GM21423 (cell line): ENCODE measurements around the gene LMTK3.
"Not testable (repeated sequence)": the region's sequence is repeated elsewhere in the genome, so short reads cannot be mapped to it uniquely, and the experiment has no call there.

Experiments used
- ATAC-seq: cut with Tn5 transposase; IDR thresholded peaks from one replicate; pipeline ENCODE4 v1.9.1; 2021; ENCODE audit warnings: mild to moderate bottlenecking, moderate library complexity; ENCODE audit not compliant: unreplicated experiment

LMTK3 gene

DNA sequence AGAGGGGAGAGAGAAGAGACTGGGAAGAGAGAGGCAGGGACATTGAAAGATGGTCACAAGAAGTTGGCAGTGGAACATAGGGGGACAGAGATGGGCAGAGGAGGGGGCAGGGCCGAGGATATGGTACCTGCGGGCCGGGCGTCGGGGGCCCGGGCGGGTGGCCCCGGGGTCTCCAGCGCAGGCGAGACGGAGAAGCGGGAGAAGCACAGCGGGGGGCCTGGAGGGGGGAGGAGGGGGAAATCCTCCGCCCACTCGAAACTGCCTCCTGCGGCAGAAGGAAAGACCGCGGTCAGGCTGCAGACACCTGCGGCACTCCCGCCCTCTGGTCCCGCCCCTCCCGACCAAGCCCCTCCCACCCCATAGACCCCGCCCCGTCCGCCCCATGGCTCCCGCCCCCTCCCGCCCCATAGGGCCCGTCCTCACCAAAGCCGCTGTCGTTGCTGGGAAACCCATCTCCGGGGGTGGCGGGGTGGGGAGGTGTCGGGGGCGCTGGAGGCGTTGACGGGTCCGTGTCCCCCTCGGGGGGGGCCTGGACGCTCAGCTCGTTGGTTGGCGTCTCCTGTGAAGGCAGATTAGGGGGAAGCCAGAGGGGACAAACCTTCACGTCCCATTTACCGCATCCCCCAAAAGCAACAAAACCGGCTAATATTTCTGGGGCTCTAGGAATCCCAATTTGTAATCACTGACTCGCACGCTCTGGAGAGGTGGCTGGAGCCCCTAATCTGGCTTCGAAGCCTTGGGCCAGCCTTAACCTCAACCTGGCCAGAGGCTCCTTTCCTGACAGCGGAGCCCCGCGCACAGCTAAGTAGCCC lies 20.4 kb downstream of the LMTK3 start:
- ATAC-seq, result no peak

DNA sequence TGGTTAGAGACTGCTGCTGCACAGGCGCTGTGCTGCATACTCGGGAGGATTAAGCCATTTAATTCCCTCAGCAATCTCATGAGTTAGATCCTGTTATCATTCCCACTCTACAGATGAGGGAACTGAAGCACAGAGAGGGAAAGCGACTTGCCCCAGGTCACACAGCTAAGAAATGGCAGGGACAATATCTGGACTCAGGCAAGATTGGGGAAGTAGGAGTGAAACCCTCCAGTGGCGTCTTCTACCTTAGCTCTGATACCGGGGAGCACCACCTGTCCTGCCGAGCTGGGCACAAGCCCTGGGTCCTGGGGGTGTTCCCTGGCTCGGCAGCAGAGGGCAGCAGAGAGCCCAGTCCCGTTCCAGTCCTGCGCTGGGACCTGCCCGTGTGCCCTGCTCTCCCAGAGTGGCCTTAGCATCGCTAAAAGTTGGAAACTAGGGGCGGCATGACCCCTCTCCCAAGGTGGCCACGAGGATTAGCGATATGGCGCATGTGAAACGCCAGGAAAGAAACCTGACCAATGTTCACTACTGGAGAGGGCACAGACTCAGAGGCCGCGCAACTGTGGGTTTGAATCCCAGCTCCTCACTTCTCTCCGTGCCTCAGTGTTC lies 21.9 kb downstream of the LMTK3 start:
- no peak for ATAC-seq

DNA sequence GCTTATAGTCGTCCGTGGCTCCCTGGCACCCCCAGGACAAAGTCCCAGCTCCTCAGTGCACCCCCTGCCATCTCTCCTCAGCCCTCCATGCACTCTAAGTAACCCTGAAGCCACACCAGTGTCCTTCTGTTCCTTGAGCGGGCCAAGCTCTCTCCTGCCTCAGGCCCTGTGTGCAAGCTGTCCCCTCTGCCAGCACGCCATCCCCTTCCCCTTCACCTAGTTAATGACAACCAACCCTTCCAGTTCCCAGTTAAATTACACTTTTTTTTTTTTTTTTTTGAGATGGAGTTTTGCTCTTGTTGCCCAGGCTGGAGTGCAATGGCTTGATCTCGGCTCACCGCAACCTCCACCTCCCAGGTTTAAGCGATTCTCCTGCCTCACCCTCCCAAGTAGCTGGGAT lies 23.2 kb downstream of the LMTK3 start:
- ATAC-seq, result not testable (repeated sequence)

DNA sequence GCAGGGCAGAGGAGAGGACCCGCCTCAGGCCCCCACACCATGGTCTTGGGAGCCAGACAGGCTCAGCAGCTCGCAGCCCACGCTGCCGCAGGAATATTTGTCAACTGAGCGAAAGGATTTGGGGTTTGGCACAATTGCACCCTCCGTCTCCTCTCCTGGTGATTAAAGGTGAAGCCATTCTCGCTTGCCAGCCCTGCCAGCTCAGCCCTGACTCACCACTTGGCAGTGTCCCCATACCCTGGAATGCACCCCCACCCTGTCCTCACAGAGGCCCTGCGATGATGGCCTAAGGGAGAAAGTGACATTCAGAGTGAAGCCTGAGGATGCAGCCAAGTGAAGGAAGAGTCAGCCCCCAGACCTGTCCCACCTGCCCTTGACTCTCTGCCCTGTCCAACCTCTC lies 23.7 kb downstream of the LMTK3 start:
- ATAC-seq, result no peak

DNA sequence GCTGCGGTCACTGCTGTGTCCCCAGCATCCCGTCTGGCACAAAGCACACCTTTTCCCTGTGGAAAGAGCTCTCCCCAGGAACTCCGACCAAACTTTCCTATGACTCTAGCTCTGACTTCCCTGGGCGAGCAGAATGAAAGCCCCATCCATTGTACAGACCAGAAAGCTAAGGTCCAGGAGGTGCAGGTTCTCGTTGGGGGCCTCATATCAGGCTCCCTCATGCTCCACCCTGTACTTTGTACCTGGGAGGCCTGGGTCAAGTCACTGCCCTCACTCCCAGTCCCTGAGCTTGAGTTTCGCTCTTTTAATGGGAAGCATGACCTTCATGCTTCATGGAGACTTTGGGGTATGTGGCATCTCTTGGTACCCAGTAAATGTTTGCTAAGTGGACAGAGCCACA lies 24.1 kb downstream of the LMTK3 start:
- ATAC-seq, result no peak

DNA sequence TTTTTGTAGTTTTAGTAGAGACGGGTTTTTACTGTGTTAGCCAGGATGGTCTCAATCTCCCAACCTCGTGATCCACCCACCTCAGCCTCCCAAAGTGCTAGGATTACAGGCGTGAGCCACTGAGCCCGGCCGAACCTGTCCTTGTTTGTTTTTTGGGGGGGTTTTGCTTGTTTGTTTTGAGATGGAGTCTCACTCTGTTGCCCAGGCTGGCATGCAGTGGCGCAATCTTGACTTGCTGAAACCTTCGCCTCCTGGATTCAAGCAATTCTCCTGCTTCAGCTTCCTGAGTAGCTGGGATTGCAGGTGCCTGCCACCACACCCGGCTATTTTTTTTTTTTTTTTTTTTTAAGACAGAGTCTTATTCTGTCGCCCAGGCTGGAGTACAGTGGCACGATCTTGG lies 24.9 kb downstream of the LMTK3 start:
- not testable (repeated sequence) for ATAC-seq

DNA sequence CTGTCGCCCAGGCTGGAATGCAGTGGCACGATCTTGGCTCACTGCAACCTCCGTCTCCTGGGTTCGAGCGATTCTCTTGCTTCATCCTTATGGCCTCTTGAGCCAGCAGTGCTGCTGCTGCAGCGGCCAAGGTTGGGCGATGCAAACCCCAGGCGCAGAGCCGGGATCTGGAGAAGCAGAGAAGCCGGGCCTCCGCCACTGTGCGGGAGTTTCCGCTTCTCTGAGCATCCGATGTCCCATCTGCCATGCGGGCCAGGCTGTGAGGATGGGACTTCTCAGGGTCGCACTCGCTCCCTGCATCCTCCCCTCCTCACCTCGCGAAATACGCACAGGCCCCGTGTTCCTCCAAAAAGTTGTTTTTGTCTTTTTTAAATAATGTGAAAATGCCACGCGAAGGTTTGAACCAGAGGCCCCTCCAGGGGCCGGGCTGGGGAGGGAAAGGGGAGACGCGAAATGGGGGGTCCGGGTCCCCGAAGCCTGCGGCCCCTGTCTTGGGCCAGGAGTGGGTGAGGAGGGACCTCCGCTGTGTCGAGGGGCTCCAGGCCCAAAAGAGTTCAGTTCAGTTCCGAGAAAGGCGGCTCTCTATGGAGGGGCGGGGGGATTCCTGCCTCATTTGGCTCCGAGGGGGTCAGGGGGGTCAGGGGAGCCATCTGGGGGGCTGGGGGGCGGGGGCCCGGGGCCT lies 26.6 kb downstream of the LMTK3 start:
- no peak for ATAC-seq

DNA sequence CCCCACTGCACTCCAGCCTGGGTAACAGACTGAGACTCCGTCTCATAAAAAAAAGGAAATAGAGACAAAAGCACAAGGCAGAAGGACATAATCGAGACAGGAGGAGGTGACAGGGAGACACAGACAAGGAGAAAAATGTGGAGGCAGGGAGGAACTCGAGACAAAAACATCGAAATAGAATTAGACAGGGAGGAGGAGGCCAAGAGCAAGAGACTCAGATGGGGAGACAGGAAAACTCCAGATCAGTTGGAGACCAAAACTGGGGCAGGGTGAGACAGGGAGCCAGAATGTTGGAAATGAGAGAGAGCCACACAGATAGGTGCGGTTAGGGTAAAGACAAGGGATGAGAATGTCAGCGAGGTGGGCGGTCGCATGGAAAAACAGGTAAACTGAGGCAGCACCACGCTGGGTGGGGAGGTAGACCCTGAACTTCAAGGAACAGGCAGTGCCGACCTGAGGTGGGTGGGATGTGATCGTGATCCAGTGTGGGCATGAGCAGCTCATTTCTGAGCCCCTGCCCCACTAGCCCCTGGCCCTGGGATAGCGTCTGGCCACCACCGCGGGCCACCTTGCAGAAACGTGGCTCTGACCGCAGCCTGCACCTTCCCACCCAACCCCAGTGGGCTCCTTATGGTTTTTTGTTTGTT lies 27.3 kb downstream of the LMTK3 start:
- ATAC-seq, result no peak

DNA sequence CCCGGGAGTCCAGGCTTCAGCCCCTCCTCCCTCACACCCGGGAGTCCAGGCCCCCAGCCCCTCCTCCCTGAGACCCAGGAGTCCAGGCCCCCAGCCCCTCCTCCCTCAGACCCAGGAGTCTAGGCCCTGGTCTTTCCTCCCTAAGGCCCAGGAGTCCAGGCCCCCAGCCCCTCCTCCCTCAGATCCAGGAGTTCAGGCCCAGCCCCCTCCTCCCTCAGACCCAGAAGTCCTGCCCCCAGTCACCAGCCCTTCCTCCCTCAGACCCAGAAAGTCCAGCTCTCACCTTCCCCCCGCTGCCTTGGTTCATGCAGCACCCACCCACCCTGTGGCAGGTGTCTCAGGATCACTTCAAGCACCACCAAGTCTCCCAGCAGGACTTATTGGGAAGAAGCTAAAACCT lies 28.3 kb downstream of the LMTK3 start:
- no peak for ATAC-seq

DNA sequence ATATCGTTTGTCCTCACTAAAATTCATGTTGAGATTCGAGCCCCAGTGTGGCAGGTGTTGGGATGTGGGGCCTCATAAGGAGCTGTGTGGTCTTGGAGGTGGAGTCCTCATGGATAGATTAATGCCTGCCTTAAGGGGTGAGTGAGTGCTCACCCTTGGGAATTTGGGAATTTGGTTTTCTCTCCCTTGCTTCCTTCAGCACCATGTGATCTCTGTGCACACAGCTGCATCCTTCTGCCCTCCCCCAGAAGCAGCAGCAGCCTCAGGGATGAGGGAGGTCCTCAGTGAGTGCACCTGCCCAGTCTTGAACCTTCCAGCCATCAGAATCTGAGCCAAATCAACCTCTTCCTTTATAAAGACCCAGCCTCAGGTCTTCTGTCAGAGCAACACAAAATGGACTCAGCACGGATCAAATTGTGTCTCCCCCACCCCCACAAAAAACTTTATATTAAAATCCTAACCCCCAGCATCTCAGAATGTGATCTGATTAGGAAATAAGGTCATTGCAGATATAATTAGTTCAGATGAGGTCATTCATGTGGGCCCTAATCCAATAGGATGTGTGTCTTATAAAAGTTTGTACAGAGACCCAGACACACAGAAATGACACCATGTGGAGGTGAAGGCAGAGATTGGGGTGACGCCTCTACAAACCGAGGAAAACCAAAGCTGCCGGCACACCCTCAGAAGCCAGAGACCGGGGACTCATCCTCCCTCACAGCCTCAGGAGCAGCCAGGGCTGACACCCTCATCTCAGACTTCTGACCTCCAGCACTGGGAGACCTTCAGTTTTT lies 29.6 kb downstream of the LMTK3 start:
- no peak for ATAC-seq

DNA sequence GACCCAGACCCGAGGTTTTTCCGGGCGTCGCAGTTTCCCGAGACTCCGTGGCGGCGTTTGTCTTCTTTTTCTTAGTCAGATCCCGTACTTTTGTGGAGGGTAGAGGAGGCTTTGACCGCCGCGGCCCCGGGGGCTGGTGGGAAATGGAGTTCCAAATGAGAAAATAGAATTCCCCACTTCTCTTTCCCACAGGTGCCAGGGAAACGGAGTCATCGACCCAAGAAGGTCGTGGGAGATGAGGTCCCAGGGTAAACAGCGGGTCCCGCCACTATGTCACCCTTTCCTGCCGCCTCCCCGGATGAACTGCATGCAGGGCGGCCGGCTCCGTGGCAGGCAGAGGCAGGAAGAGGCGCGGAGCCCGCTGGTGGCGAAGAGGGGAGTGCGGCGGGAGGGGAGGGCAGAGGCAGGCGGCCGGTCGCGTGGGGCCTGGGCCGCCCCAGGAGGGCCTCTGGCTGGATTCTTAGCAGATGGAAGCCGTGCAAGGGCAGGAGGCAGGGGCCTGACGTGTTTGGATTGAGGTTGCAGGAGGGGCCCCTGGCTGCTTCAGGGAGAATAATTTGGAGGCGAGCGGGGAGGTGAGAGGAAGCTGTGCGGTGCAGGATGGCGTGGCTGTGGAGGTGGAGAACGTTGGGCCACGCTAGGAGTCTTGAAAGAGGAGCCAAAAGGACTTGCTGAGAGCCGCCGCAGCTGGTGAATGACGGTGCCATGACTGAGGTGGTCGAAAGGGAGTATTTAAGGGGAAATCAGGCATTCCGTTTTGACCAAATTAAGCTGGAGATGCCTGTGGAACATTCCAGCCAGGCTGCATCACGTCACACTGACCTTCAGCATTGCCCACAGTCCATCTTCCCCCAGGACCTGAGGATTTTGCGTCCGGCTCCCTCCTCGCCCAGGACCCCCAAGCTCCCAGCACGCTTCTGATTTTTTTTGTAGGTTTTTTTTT lies 30.8 kb downstream of the LMTK3 start:
- ATAC-seq, result no peak

DNA sequence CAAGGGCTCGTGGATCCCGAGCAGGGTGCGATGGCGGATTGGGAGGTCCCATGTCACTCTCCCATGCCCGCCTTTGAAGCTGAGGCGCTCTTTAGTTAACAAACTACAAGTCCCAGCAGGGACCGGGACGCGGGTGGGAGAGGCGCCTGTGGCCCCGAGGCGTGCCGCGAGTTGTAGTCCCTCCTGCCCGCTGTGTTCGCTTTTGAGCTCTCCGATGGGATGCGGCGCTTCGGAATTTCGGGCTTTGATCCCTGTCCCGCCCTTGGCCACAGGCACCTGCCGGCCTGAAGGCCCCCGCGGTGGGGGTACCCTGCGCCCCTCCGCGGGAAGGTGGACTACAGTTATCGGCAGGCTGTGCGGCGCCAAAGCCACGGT lies 31.5 kb downstream of the LMTK3 start:
- ATAC-seq, result no peak

DNA sequence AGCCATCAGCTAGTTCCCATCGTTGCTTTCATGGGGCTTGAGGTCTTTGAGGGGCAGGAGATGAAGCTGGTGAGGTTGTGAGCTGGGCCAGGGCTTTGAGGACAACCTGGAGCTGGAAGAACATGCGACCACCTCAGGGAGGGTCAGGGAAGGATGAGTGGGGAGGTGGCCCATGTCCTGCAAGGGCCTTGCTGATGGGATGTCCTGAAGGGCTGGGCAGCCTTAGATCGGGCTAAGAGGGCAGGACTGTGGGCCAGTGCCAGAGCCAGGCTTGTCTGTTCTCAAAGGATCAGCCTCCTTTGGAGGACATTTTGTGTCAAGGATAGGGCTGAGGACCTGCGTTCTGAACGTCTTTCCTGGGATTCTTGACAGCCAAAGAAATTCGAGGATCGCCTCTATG lies 31.9 kb downstream of the LMTK3 start:
- no peak for ATAC-seq

DNA sequence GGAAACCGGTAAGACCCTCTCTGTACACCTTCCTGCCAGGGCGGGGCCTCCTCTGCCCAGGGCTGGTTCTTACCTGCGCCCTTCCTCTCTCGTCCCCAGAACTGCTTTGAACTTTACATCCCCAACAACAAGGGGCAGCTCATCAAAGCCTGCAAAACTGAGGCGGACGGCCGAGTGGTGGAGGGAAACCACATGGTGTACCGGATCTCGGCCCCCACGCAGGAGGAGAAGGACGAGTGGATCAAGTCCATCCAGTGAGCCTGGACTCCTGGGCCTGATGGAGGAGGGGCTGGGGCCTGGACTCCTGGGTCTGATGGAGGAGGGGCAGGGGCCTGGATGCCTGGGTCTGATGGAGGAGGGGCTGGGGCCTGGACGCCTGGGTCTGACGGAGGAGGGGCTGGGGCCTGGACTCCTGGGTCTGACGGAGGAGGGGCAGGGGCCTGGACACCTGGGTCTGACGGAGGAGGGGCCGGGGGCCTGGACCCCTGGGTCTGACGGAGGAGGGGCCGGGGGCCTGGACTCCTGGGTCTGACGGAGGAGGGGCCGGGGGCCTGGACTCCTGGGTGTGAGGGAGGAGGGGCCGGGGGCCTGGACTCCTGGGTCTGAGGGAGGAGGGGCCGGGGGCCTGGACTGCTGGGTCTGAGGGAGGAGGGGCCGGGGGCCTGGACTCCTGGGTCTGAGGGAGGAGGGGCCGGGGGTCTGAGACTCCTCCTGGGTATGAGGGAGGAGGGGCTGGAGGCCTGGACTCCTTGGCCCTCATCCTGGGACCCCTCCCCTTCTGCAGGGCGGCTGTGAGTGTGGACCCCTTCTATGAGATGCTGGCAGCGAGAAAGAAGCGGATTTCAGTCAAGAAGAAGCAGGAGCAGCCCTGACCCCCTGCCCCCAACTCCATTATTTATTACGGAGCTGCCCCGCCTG lies 33.0 kb downstream of the LMTK3 start:
- ATAC-seq, result no peak

DNA sequence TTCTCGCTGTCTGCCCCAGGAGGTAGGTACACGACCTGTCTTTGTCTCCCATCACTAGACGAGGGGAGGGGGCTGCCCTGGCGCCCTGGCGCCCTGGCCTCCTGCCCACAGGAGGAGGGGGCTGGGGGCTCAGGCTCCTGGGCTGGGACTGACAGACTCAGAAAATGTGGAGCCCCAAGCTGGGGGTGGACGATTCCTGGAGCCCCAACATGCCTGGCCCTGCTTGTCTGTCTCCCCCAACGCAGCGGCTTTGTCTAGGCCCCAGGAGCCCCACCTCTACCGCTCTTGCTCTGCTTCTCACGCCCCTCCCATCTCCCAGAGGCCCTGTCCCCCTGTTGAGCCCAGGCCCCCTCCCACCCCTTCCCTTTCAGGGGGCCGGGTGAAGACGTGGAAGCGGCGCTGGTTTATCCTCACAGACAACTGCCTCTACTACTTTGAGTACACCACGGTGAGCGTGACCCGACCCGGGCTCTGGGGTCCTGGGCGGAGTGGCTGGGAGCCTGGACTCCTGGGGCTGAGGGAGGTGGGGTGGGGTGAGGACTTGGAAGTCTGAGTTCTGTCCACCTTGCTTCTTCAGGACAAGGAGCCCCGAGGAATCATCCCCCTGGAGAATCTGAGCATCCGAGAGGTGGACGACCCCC lies 33.8 kb downstream of the LMTK3 start:
- no peak for ATAC-seq

DNA sequence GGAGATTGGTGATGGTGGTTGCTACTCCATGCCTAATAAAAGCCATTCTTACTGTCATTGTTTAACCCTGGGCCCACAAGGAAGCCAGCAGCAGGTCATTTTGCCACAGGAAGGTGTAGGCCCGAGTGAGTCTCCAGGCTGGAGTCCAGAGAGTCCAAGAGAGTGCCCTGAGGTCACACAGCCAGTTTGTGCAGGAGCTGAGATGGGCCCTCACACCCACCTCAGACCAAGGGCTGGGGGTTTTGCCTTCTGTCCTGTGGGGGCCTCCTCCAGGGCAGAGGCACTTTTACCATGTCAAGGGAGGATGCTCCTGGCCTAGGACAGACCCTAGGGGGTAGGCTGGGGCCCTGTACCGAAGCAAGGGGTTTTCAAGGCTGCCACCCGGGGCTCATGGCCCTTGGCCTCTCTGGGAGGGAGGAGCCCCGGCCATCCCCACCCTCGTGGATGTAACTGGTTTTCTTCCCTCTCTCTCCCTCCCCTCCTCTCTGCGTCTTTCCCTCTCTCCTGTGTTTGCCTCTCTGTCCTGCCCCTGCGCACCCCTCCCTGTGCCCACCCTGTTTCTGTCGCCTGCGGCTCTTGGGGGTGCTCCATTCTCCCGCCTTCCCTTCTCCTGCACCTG lies 34.5 kb downstream of the LMTK3 start:
- ATAC-seq, result no peak

DNA sequence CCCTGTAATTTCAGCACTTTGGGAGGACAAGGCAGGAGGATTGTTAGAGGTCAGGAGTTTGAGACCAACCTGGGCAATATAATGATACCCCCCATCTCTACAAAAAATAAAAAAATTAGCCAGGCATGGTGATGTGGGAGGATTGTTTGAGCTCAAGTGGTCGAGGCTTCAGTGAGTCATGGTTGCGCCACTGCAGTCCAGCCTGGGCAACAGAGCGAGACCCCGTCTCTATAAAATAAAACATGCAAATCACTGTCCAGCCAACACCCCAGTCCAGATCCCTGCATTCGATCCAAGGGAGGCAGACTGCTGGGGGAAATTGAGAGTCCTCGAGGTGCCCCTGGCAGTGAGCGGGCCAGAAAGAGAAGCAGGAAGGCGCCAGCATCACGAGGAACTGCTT lies 35.5 kb downstream of the LMTK3 start:
- ATAC-seq, result no peak
